Ovary (tissue), 9 donors: ENCODE results near the gene DEFB113. TPM values are rescaled to one million over a fixed set of nuclear protein-coding genes. Genes with fewer than 3 reads are reported as not detected.

Source experiments
- DNase-seq, 5 donors: peaks; one replicate each; pipeline ENCODE4 v3.0.0-alpha.2; 2019 to 2020
- H3K27ac ChIP-seq, 2 donors: fragments of 200-600 bp; one replicate each; pipeline versions ENCODE4 v1.5.1 to v1.8.0; 2019 to 2022
- H3K27me3 ChIP-seq: fragments of 200-600 bp; one replicate; pipeline ENCODE4 v1.8.0; 2022
- H3K36me3 ChIP-seq: fragments of 200-600 bp; sonication (generic); one replicate; pipeline ENCODE4 v1.5.1; 2019
- H3K4me1 ChIP-seq: one replicate; pipeline ENCODE4 v1.8.1; 2013; ENCODE audit warnings: mild to moderate bottlenecking, moderate library complexity; ENCODE audit not compliant: insufficient read depth
- H3K4me3 ChIP-seq: fragments of 200-600 bp; sonication (generic); one replicate; pipeline ENCODE4 v1.5.1; 2017
- H3K9me3 ChIP-seq, 2 donors: fragments of 200-600 bp in 1 of 2; sonication (generic) in 1 of 2; one replicate each; pipeline versions ENCODE4 v1.5.1 to v1.8.1; 2013 to 2019; ENCODE audit warnings: mild to moderate bottlenecking in 1 of 2, moderate library complexity in 1 of 2
- EP300 ChIP-seq: sonication (generic); formaldehyde crosslinking; IDR thresholded peaks from one replicate; pipeline ENCODE4 v1.6.1; 2017; ENCODE audit warnings: antibody characterized with exemption
- POLR2A ChIP-seq: fragments of 450-650 bp; IDR thresholded peaks from one replicate; pipeline ENCODE4 v1.6.1; 2017; ENCODE audit warnings: antibody characterized with exemption, mild to moderate bottlenecking, moderate library complexity
- WGBS, 3 donors: extraction: QIAGEN DNeasy Blood & Tissue Kit in 1 of 3; methylation state at CpG; one replicate each; pipeline versions ENCODE4 v1.1.5 to v1.1.7; 2013 to 2017; 5-methylcytosine and 5-hydroxymethylcytosine counted together
- intact Hi-C, 4 donors: fragments of 100-400 bp; cut with DNase I; formaldehyde crosslinking; loops; one replicate each; pipeline versions ENCODE4 v1.11.0 to v1.15.1; 2022 to 2023
- polyA plus RNA-seq, 2 donors: library from polyadenylated mRNA; stranded (reverse); fragments of 200-250 nt in 1 of 2; fragments of 350-450 nt in 1 of 2; fragmentation: Illumina TruSeq in 1 of 2; extraction: RNeasy Lipid Tissue Mini Kit (QIAGEN cat#74804) in 1 of 2; gene quantifications; one replicate each; pipeline ENCODE4 v1.2.3, GENCODE V29; 2013 to 2014
- total RNA-seq, 7 donors: library from RNA; depleted of rRNA in 2 of 7; stranded (reverse); fragments of >200 nt in 2 of 7; fragmentation: NEBNext Ultra II Directional in 3 of 7; extraction: Animal tissue kit (Norgen Biotek cat#: 25700) in 3 of 7; gene quantifications; one replicate each; pipeline versions ENCODE4 v1.1.0 to v1.2.4, GENCODE V29; 2016 to 2023
- TF ChIP-seq, protein P1 (sequence below), 3 donors: fragments of 450-650 bp in 2 of 3; fragments of 200-600 bp in 1 of 3; IDR thresholded peaks; one replicate each; pipeline versions ENCODE4 v1.5.1 to v1.8.0; 2016 to 2022; ENCODE audit warnings: antibody characterized with exemption in 3 of 3, mild to moderate bottlenecking in 1 of 3
- donor health status: DM: no; HTN: no; CAD: no; lungs with moderate emphysema.
- donor health status: DM: no; HTN: no; CAD: no.
- donor health status: Bipolar disorder and iron deficiency.
- donor health status: DM: yes; HTN: yes; CAD: no.
- donor health status: DM: no; HTN: no; CAD: no.
- donor health status: DM: yes; HTN: yes; CAD: no.

DEFB113 gene
- total and polyA plus RNA-seq, 9 donors = not detected

DNA sequence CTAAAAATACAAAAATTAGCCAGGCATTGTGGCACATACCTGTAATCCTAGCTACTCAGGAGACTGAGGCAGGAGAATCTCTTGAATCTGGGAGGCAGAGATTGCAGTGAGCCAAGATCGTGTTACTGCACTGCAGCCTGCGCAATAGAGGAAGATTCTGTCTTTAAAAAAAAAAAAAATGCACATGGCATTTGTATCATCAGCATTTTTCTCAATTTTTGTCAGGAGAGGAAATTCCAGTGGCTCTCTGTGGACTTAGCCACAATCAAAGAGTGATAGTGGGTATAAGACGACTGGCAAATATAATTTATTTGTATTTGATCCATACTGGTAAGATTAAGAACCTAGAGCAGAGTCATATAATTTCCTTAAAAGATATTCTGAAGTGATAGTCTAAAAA lies 34.0 kb downstream of the DEFB113 start:
- intact Hi-C loops = no loop called here
- no peaks in the 10 kb centered on the region for H3K36me3 ChIP-seq
- TF ChIP-seq EP300 (no peak), POLR2A (no peak)
- TF ChIP-seq, protein P1, sequence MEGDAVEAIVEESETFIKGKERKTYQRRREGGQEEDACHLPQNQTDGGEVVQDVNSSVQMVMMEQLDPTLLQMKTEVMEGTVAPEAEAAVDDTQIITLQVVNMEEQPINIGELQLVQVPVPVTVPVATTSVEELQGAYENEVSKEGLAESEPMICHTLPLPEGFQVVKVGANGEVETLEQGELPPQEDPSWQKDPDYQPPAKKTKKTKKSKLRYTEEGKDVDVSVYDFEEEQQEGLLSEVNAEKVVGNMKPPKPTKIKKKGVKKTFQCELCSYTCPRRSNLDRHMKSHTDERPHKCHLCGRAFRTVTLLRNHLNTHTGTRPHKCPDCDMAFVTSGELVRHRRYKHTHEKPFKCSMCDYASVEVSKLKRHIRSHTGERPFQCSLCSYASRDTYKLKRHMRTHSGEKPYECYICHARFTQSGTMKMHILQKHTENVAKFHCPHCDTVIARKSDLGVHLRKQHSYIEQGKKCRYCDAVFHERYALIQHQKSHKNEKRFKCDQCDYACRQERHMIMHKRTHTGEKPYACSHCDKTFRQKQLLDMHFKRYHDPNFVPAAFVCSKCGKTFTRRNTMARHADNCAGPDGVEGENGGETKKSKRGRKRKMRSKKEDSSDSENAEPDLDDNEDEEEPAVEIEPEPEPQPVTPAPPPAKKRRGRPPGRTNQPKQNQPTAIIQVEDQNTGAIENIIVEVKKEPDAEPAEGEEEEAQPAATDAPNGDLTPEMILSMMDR (IDR thresholded peaks at IDR 0.05) = no peak
- WGBS, 3 donors = 49 to 76% (median 76%) methylated on average over 3 of the region's 3 CpGs
- no peak overlapping the region for H3K27ac ChIP-seq
- H3K27me3 ChIP-seq = no peaks in the 10 kb centered on the region
- H3K9me3 ChIP-seq = no peaks in the 10 kb centered on the region
- no peak overlapping the region for H3K4me3 ChIP-seq
- H3K4me1 ChIP-seq = no peaks in the 10 kb centered on the region
- DNase-seq = no peak

DNA sequence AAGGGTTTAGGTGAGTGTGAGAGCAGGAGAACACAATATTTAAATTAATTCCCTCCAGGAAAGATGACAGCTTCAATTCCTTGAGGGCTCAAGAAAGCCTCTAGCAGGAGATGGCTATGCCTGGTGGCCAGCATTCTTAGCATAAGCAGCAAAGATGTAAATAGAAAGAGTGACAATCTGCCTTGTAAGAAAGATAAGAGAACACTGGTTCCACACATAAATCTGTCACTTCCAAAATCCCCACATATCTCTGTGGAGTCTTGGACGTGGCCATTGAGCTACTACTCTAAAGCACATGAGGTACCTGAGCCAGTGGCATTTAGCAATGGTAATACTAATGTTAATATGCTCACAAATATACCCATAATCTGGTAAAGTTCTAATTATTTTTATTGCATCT lies 34.7 kb downstream of the DEFB113 start:
- TF ChIP-seq EP300 (no peak), POLR2A (no peak)
- TF ChIP-seq, protein P1 (IDR thresholded peaks at IDR 0.05) = no peak
- no peaks in the 10 kb centered on the region for H3K27me3 ChIP-seq
- H3K4me1 ChIP-seq = no peaks in the 10 kb centered on the region
- no peak overlapping the region for H3K27ac ChIP-seq
- intact Hi-C loops = no loop called here
- 50 to 76% (median 75%) methylated on average over 1 of the region's 1 CpG for WGBS, 3 donors
- H3K9me3 ChIP-seq = no peaks in the 10 kb centered on the region
- no peaks in the 10 kb centered on the region for H3K36me3 ChIP-seq
- H3K4me3 ChIP-seq = no peak overlapping the region
- DNase-seq = no peak

DNA sequence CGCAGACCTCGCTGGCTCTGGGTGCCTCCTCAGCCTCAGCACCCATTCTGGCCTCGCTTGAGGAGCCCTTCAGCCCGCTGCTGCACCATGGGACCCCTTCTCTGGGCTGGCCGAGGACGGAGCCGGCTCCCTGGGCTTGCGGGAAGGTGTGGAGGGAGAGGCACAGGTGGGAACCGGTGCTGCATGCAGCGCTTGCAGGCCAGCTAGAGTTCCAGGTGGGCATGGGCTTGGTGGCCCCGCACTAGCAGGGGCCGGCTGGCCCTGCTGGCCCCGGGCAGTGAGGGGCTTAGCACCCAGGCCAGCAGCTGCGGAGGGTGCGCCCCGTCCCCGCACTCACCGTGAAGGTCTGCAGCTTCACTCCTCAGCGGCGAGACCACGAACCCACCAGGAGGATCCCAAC lies 35.9 kb downstream of the DEFB113 start:
- no peak overlapping the region for H3K27ac ChIP-seq
- no peak overlapping the region for H3K4me3 ChIP-seq
- no peak for DNase-seq
- no peaks in the 10 kb centered on the region for H3K36me3 ChIP-seq
- no peaks in the 10 kb centered on the region for H3K9me3 ChIP-seq
- 92 to 95% (median 95%) methylated on average over 21 of the region's 21 CpGs for WGBS, 3 donors
- intact Hi-C loops = no loop called here
- TF ChIP-seq, protein P1 (IDR thresholded peaks at IDR 0.05) = no peak
- TF ChIP-seq EP300 = no peak
- TF ChIP-seq POLR2A = no peak
- no peaks in the 10 kb centered on the region for H3K27me3 ChIP-seq
- H3K4me1 ChIP-seq = no peaks in the 10 kb centered on the region

DNA sequence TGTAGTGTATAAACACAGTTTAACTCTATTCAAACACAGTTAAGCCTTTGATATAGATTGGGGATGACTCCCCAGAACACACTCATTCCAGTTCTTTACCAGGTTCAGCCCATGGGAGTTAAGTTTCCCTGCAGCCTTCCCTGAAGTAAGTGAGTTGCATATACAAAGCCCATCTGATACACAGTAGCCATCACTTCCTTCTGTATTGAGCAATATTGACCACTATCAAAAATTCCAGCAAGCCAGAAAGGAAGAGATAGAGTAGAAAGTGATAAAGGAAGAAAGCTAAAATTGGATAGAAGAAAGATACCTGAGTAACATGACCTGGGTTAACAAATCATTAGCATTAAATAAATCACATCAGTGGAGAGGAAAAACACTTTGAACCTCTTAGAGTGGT lies 40.1 kb downstream of the DEFB113 start:
- H3K36me3 ChIP-seq = no peaks in the 10 kb centered on the region
- no peaks in the 10 kb centered on the region for H3K27me3 ChIP-seq
- H3K27ac ChIP-seq = no peak overlapping the region
- no peaks in the 10 kb centered on the region for H3K9me3 ChIP-seq
- TF ChIP-seq, protein P1 (IDR thresholded peaks at IDR 0.05) = no peak
- no peak overlapping the region for H3K4me3 ChIP-seq
- intact Hi-C loops = no loop called here
- no peak for DNase-seq
- H3K4me1 ChIP-seq = no peaks in the 10 kb centered on the region

DNA sequence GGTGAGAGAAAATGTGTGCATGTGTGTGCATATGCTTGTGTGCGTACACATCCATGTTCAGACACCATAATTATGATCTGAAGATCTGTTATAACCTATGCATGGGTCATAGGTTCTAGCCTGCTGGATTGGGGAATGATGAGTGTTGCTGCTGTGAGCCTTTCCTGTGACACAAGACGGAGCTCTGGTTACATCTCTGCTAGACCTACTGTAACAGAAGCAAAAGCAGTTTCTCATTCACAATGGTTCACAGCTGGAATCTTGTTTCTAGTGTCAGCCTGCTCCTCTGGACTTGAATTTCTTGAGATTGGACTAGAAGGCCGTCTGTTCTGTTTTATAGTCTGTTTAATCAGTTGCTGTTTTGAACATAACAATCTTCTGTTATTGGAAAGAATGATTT lies 45.6 kb downstream of the DEFB113 start:
- Histone ChIP-seq H3K4me3 (no peak overlapping the region), H3K9me3 (no peaks in the 10 kb centered on the region), H3K27ac (no peak overlapping the region), H3K36me3 (no peaks in the 10 kb centered on the region), H3K4me1 (no peaks in the 10 kb centered on the region), H3K27me3 (no peaks in the 10 kb centered on the region)
- DNase-seq = no peak
- WGBS, 3 donors = 30 to 41% (median 31%) methylated on average over 3 of the region's 3 CpGs
- intact Hi-C loops = no loop called here
- TF ChIP-seq EP300 (no peak), POLR2A (no peak)
- TF ChIP-seq, protein P1 (IDR thresholded peaks at IDR 0.05) = no peak
